Measurements from ENCODE around the gene LAYN. TPM values are rescaled to one million over a fixed set of nuclear protein-coding genes. Genes with fewer than 3 reads are reported as not detected.
A peak's percentile ranks its signal among the peaks of the same experiment; 100 is the strongest.

Gene LAYN
- total and polyA plus RNA-seq, 2 of the 13 experiments (the other 11 are each of a cell fraction or from before 2014, with no cell fraction given) = 0.17 TPM; not detected in 1

DNA sequence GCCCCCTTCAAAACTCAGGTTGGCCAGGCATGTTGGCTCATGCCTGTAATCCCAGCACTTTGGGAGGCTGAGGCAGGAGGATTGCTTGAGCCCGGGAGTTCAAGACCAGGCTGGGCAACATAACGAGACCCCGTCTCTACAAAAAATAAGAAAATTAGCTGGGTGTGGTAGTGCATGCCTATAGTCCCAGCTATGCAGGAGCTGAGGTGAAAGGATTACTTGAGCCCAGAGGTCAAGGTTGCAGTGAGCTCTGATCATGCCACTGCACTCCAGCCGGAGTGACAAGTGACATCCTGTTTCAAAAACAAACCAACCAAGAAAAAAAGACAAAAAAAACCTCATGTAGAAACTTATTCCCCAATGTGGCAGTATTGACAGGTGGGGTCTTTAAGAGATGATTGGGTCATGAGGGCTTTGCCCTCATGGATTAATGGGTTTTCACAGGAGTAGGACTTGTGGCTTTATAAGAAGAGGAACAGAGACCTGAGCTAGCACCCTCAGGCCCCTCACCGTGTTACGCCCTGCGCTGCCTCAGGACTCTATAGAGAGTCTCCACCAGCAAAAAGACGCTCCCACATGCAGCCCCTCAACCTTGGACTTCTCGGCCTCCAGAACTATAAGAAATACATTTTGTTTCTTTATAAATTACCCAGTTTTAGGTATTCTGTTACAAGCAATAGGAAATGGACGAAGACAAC, 22.3 kb downstream of the LAYN start (continued):
- TF ChIP-seq, protein P1, sequence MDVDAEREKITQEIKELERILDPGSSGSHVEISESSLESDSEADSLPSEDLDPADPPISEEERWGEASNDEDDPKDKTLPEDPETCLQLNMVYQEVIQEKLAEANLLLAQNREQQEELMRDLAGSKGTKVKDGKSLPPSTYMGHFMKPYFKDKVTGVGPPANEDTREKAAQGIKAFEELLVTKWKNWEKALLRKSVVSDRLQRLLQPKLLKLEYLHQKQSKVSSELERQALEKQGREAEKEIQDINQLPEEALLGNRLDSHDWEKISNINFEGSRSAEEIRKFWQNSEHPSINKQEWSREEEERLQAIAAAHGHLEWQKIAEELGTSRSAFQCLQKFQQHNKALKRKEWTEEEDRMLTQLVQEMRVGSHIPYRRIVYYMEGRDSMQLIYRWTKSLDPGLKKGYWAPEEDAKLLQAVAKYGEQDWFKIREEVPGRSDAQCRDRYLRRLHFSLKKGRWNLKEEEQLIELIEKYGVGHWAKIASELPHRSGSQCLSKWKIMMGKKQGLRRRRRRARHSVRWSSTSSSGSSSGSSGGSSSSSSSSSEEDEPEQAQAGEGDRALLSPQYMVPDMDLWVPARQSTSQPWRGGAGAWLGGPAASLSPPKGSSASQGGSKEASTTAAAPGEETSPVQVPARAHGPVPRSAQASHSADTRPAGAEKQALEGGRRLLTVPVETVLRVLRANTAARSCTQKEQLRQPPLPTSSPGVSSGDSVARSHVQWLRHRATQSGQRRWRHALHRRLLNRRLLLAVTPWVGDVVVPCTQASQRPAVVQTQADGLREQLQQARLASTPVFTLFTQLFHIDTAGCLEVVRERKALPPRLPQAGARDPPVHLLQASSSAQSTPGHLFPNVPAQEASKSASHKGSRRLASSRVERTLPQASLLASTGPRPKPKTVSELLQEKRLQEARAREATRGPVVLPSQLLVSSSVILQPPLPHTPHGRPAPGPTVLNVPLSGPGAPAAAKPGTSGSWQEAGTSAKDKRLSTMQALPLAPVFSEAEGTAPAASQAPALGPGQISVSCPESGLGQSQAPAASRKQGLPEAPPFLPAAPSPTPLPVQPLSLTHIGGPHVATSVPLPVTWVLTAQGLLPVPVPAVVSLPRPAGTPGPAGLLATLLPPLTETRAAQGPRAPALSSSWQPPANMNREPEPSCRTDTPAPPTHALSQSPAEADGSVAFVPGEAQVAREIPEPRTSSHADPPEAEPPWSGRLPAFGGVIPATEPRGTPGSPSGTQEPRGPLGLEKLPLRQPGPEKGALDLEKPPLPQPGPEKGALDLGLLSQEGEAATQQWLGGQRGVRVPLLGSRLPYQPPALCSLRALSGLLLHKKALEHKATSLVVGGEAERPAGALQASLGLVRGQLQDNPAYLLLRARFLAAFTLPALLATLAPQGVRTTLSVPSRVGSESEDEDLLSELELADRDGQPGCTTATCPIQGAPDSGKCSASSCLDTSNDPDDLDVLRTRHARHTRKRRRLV (CRISPR knock-in tag; IDR thresholded peaks at IDR 0.05) = no peak
- TF ChIP-seq ONECUT2 (CRISPR knock-in tag; IDR thresholded peaks at IDR 0.05) (no peak), HNRNPH1 (optimal IDR thresholded peaks at IDR 0.05; ENCODE audit: low read depth, low read length) (no peak), GABPB1 (CRISPR knock-in tag; IDR thresholded peaks at IDR 0.05) (no peak), ZNF326 (CRISPR knock-in tag; IDR thresholded peaks at IDR 0.05; ENCODE audit: borderline replicate concordance) (no peak), CBX1 (IDR thresholded peaks at IDR 0.05; ENCODE audit: low read depth) (no peak), TCF7 (IDR thresholded peaks at IDR 0.05; ENCODE audit: low read depth) (peak; percentile 16; the same call in 1 of the 2 replicates), ZNF556 (CRISPR knock-in tag; IDR thresholded peaks at IDR 0.05; ENCODE audit: borderline replicate concordance) (no peak), PPARG (CRISPR knock-in tag; conservative IDR thresholded peaks at IDR 0.05) (0 out of 2 replicates have a peak, but pooled peaks have one; percentile 35), SCMH1 (CRISPR knock-in tag; IDR thresholded peaks at IDR 0.05; ENCODE audit: borderline replicate concordance) (no peak), ETV5 (CRISPR knock-in tag; IDR thresholded peaks at IDR 0.05; ENCODE audit: borderline replicate concordance) (peak; percentile 64; the same call in 1 of the 2 replicates), ZNF121 (CRISPR knock-in tag; IDR thresholded peaks at IDR 0.05) (peak; percentile 67), NBN (conservative IDR thresholded peaks at IDR 0.05) (no peak), EP300 (IDR thresholded peaks at IDR 0.05; ENCODE audit: low read depth in 2 of 2, low read length in 2 of 2) (peak in 1 of 2 experiments; percentile 16; a peak in 1 of 4 replicates), EP300 (CRISPR knock-in tag; IDR thresholded peaks at IDR 0.05; ENCODE audit: borderline replicate concordance) (no peak), SNAPC2 (CRISPR knock-in tag; IDR thresholded peaks at IDR 0.05) (no peak), HOXD1 (CRISPR knock-in tag; IDR thresholded peaks at IDR 0.05) (no peak)
- TF ChIP-seq, protein P2, sequence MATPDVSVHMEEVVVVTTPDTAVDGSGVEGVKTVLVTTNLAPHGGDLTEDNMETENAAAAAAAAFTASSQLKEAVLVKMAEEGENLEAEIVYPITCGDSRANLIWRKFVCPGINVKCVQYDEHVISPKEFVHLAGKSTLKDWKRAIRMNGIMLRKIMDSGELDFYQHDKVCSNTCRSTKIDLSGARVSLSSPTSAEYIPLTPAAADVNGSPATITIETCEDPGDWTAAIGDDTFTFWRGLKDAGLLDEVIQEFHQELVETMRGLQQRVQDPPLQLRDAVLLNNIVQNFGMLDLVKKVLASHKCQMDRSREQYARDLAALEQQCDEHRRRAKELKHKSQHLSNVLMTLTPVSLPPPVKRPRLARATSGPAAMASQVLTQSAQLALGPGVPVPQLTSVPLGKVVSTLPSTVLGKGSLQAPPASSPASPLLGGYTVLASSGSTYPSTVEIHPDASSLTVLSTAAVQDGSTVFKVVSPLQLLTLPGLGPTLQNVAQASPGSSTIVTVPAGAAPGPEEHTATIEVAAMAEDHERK (CRISPR knock-in tag; IDR thresholded peaks at IDR 0.05; ENCODE audit: low read depth) = no peak
- TF ChIP-seq, protein P3, sequence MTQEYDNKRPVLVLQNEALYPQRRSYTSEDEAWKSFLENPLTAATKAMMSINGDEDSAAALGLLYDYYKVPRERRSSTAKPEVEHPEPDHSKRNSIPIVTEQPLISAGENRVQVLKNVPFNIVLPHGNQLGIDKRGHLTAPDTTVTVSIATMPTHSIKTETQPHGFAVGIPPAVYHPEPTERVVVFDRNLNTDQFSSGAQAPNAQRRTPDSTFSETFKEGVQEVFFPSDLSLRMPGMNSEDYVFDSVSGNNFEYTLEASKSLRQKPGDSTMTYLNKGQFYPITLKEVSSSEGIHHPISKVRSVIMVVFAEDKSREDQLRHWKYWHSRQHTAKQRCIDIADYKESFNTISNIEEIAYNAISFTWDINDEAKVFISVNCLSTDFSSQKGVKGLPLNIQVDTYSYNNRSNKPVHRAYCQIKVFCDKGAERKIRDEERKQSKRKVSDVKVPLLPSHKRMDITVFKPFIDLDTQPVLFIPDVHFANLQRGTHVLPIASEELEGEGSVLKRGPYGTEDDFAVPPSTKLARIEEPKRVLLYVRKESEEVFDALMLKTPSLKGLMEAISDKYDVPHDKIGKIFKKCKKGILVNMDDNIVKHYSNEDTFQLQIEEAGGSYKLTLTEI (CRISPR knock-in tag; conservative IDR thresholded peaks at IDR 0.05) = no peak
- TF ChIP-seq, protein P4, sequence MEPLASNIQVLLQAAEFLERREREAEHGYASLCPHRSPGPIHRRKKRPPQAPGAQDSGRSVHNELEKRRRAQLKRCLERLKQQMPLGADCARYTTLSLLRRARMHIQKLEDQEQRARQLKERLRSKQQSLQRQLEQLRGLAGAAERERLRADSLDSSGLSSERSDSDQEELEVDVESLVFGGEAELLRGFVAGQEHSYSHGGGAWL (CRISPR knock-in tag; IDR thresholded peaks at IDR 0.05) = no peak
- TF ChIP-seq, protein P5, sequence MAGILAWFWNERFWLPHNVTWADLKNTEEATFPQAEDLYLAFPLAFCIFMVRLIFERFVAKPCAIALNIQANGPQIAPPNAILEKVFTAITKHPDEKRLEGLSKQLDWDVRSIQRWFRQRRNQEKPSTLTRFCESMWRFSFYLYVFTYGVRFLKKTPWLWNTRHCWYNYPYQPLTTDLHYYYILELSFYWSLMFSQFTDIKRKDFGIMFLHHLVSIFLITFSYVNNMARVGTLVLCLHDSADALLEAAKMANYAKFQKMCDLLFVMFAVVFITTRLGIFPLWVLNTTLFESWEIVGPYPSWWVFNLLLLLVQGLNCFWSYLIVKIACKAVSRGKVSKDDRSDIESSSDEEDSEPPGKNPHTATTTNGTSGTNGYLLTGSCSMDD (CRISPR knock-in tag; IDR thresholded peaks at IDR 0.05) = no peak
